ENCODE measurements around the gene LRP1B.
"Not testable (repeated sequence)": the region's sequence is repeated elsewhere in the genome, so short reads cannot be mapped to it uniquely, and the experiment has no call there.

The LRP1B gene

DNA sequence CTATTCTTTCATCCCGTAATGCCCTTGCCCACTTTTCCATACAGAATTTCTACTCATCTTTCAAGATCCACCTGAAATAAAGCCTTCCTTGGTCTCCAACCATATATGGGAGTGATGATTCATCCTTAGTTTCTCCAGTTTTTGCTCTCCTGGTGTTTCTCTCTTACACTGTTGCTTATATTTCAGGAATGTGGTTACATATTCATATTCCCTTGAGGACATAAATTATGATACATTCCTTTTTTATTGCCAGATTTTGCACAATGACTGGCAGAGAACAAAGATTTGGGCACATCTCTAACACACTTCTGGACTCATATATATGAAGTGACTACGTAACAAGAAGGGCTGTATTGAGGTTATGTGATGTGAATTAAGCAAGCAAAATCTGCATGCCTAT lies 1777.3 kb downstream of the LRP1B start:
- H3K27me3 Mint-ChIP-seq (ENCODE audit: low read depth), result no peaks in the 10 kb centered on the region
- peaks cover 7% of the 10 kb centered on the region for H3K9me3 Mint-ChIP-seq
- DNase-seq (ENCODE audit: low spot score), result no peak
- H3K4me3 Mint-ChIP-seq, result no peak overlapping the region
- H3K27ac Mint-ChIP-seq, result no peak overlapping the region
- no peaks in the 10 kb centered on the region for H3K4me1 Mint-ChIP-seq (ENCODE audit: low read depth)
- H3K36me3 Mint-ChIP-seq (ENCODE audit: low read depth), result no peaks in the 10 kb centered on the region

DNA sequence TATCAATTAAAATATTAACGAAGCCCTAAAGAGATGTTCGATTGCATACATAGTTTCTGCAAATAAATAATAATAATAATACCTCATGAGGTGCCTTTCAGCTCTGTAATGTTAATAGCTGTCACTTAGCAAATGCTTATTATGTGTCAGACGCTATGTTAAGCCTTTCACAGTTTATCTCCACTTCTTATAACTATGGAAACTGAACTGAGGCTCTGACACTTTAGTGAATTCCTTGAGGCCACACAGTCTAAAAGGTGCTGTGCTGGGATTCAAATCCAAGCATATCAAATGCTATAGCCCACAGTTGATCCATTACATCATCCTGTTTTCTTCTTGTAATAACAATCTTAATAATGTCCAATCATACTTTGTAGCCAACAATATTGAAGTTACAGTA lies 1779.1 kb downstream of the LRP1B start:
- Mint-ChIP-seq H3K27me3 (ENCODE audit: low read depth) (no peaks in the 10 kb centered on the region), H3K36me3 (ENCODE audit: low read depth) (no peaks in the 10 kb centered on the region), H3K27ac (no peak overlapping the region), H3K9me3 (peaks cover 7% of the 10 kb centered on the region), H3K4me1 (ENCODE audit: low read depth) (no peaks in the 10 kb centered on the region), H3K4me3 (no peak overlapping the region)
- DNase-seq (ENCODE audit: low spot score), result no peak

- H3K36me3 Mint-ChIP-seq (ENCODE audit: low read depth), result no peaks in the 10 kb centered on the region
- no peaks in the 10 kb centered on the region for H3K27me3 Mint-ChIP-seq (ENCODE audit: low read depth)
- peaks cover 7% of the 10 kb centered on the region for H3K9me3 Mint-ChIP-seq
- no peak overlapping the region for H3K4me3 Mint-ChIP-seq
- no peak for DNase-seq (ENCODE audit: low spot score)
- H3K4me1 Mint-ChIP-seq (ENCODE audit: low read depth), result no peaks in the 10 kb centered on the region
- H3K27ac Mint-ChIP-seq, result no peak overlapping the region
Observed at GRCh38 chr2:140349695-140350094, 1781.1 kb downstream of the LRP1B start.

DNA sequence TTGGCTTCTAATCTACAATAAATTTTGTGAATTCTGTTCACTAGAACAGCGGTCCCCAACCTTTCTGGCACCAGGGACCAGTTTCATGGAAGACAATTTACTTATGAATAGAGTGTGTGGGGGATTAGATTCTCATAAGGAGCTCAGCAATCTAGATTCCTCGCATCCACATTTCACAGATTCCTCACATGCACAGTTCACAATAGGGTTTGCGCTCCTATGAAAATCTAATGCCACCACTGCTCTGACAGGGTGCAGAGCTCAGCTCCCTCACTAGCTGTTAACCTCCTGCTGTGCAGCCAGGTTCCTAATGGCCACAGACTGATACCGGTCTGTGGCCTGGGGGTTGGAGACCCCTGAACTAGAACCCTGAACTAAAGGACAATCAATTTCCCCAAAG lies 1782.0 kb downstream of the LRP1B start:
- Mint-ChIP-seq H3K27me3 (ENCODE audit: low read depth) (no peaks in the 10 kb centered on the region), H3K27ac (no peak overlapping the region), H3K36me3 (ENCODE audit: low read depth) (no peaks in the 10 kb centered on the region), H3K4me1 (ENCODE audit: low read depth) (no peaks in the 10 kb centered on the region), H3K9me3 (peaks cover 8% of the 10 kb centered on the region), H3K4me3 (no peak overlapping the region)
- DNase-seq (ENCODE audit: low spot score), result no peak

DNA sequence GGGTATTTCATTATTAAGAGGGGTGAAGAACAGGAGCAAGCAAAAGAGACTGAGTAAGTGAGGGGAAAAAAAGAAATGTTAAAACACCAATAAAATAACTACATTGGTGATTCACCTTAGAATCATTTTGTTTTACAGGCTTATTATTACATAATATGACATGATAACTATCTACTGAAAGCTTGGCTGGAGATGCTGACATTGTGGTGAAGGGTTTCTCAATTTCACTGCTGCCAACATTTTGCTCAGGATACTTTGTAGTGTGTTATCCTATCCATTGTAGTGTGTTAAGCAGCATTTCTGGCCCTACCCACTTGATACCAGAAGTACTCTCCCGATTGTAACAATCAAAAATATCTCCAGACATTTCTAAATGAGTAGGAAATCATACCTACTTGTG lies 1786.0 kb downstream of the LRP1B start:
- Mint-ChIP-seq H3K9me3 (peaks cover 4% of the 10 kb centered on the region), H3K4me1 (ENCODE audit: low read depth) (no peaks in the 10 kb centered on the region), H3K36me3 (ENCODE audit: low read depth) (no peaks in the 10 kb centered on the region), H3K4me3 (no peak overlapping the region), H3K27me3 (ENCODE audit: low read depth) (no peaks in the 10 kb centered on the region), H3K27ac (no peak overlapping the region)
- DNase-seq (ENCODE audit: low spot score), result no peak

DNA sequence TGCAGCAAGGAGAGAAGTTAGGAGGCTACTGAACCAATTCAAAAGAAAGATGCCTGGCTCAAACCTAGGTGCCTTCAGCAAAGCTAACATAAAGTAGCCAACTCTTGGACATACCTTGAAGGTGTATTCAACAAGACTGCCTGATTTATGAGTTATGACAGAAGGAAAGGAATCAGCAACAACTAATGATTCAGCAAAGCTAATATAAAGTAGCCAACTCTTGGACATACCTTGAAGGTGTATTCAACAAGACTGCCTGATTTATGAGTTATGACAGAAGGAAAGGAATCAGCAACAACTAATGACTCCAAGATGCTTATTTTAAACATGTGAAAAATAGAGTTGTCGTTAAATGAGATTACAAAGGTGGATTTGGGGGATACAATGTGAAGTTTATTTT lies 1786.5 kb downstream of the LRP1B start:
- DNase-seq (ENCODE audit: low spot score); H3K4me1 Mint-ChIP-seq (ENCODE audit: low read depth); H3K36me3 Mint-ChIP-seq (ENCODE audit: low read depth); H3K9me3 Mint-ChIP-seq; H3K27ac Mint-ChIP-seq; H3K4me3 Mint-ChIP-seq; H3K27me3 Mint-ChIP-seq (ENCODE audit: low read depth): not testable (repeated sequence)

GRCh38 chr2:140338795-140339194 lies 1792.0 kb downstream of the LRP1B start:
- no peak for DNase-seq (ENCODE audit: low spot score)
- Mint-ChIP-seq H3K27ac (no peak overlapping the region), H3K4me1 (ENCODE audit: low read depth) (no peaks in the 10 kb centered on the region), H3K9me3 (peaks cover 12% of the 10 kb centered on the region), H3K4me3 (no peak overlapping the region), H3K36me3 (ENCODE audit: low read depth) (no peaks in the 10 kb centered on the region), H3K27me3 (ENCODE audit: low read depth) (no peaks in the 10 kb centered on the region)

GRCh38 chr2:140337061-140337460 lies 1793.8 kb downstream of the LRP1B start:
- Mint-ChIP-seq H3K36me3 (ENCODE audit: low read depth) (no peaks in the 10 kb centered on the region), H3K9me3 (peaks cover 19% of the 10 kb centered on the region), H3K27me3 (ENCODE audit: low read depth) (no peaks in the 10 kb centered on the region), H3K4me3 (no peak overlapping the region), H3K27ac (no peak overlapping the region), H3K4me1 (ENCODE audit: low read depth) (no peaks in the 10 kb centered on the region)
- no peak for DNase-seq (ENCODE audit: low spot score)

GRCh38 chr2:140316345-140316744 lies 1814.5 kb downstream of the LRP1B start:
- no peaks in the 10 kb centered on the region for H3K4me1 Mint-ChIP-seq (ENCODE audit: low read depth)
- H3K27ac Mint-ChIP-seq, result no peak overlapping the region
- H3K36me3 Mint-ChIP-seq (ENCODE audit: low read depth), result no peaks in the 10 kb centered on the region
- H3K9me3 Mint-ChIP-seq, result peaks cover 13% of the 10 kb centered on the region
- H3K27me3 Mint-ChIP-seq (ENCODE audit: low read depth), result no peaks in the 10 kb centered on the region
- H3K4me3 Mint-ChIP-seq, result no peak overlapping the region
- DNase-seq (ENCODE audit: low spot score), result no peak

DNA sequence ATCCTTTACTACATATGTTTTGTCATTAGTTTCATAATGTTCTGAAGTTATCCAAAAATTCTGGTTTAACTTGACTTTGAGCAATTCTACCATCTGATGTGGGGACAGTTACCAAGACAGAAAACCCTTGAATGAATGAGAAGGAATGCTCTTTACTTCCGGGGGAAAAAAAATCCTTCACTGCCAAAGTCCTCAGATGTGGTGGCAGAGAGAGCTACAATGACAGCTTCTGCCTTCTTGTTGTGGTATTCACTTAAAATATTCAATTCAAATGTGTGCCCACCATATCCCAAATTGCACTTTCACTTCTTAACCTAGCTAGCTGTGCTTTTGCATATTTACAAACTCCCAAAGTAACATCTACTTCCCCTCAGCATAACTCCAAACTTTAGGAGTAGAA lies 1818.9 kb downstream of the LRP1B start:
- Mint-ChIP-seq H3K4me1 (ENCODE audit: low read depth) (no peaks in the 10 kb centered on the region), H3K27me3 (ENCODE audit: low read depth) (no peaks in the 10 kb centered on the region), H3K9me3 (peaks cover 2% of the 10 kb centered on the region), H3K27ac (no peak overlapping the region), H3K4me3 (no peak overlapping the region), H3K36me3 (ENCODE audit: low read depth) (no peaks in the 10 kb centered on the region)
- no peak for DNase-seq (ENCODE audit: low spot score)

DNA sequence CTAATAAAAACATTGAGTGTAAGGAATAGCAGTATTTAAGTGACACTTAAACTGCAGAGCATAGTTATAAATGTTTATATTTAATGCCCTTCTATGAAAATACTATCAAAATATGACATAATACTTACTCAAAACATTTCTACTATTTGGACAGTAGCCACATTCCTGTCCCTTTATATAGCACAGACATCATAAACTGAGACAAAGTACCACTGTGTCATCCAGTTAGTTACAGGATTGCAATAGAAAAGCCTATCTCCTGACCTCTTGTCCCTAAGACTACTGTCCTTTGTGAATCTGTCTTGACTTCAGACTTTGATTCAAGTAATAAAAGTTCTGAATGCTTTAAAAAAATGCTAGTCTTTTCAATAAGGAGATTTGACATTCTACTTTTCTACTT lies 1822.1 kb downstream of the LRP1B start:
- H3K9me3 Mint-ChIP-seq, result peaks cover 3% of the 10 kb centered on the region
- no peak for DNase-seq (ENCODE audit: low spot score)
- no peaks in the 10 kb centered on the region for H3K4me1 Mint-ChIP-seq (ENCODE audit: low read depth)
- H3K27ac Mint-ChIP-seq, result no peak overlapping the region
- no peaks in the 10 kb centered on the region for H3K27me3 Mint-ChIP-seq (ENCODE audit: low read depth)
- no peaks in the 10 kb centered on the region for H3K36me3 Mint-ChIP-seq (ENCODE audit: low read depth)
- no peak overlapping the region for H3K4me3 Mint-ChIP-seq

- H3K9me3 Mint-ChIP-seq, result peaks cover 3% of the 10 kb centered on the region
- no peaks in the 10 kb centered on the region for H3K36me3 Mint-ChIP-seq (ENCODE audit: low read depth)
- no peaks in the 10 kb centered on the region for H3K27me3 Mint-ChIP-seq (ENCODE audit: low read depth)
- H3K4me1 Mint-ChIP-seq (ENCODE audit: low read depth), result no peaks in the 10 kb centered on the region
- H3K27ac Mint-ChIP-seq, result no peak overlapping the region
- DNase-seq (ENCODE audit: low spot score), result no peak
- H3K4me3 Mint-ChIP-seq, result no peak overlapping the region
Observed at GRCh38 chr2:140307532-140307931, 1823.3 kb downstream of the LRP1B start.

- Mint-ChIP-seq H3K27me3 (ENCODE audit: low read depth) (no peaks in the 10 kb centered on the region), H3K4me3 (no peak overlapping the region), H3K9me3 (peaks cover 18% of the 10 kb centered on the region), H3K4me1 (ENCODE audit: low read depth) (no peaks in the 10 kb centered on the region), H3K36me3 (ENCODE audit: low read depth) (no peaks in the 10 kb centered on the region), H3K27ac (no peak overlapping the region)
- DNase-seq (ENCODE audit: low spot score), result no peak
Observed at GRCh38 chr2:140295767-140296166, 1835.0 kb downstream of the LRP1B start.

DNA sequence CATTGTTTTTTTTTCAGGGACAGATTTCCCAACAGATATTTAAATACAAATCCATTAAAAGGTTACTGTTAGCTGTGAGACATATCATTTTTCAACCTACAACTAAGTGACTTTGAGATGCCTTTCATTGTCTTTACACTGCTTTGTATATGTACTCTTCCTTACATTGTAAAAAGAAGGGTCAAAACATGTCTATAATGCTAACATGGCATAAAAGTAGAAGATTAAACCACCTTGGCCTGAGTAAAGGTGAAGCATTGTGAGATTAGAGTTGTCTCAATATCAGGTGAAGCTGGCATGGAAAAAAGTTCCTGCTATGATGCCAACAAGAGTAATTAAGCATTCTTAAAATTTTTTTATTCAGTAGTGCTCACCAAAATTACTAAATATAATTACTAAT lies 1842.1 kb downstream of the LRP1B start:
- DNase-seq (ENCODE audit: low spot score), result no peak
- Mint-ChIP-seq H3K4me3 (no peak overlapping the region), H3K9me3 (peaks cover 14% of the 10 kb centered on the region), H3K36me3 (ENCODE audit: low read depth) (no peaks in the 10 kb centered on the region), H3K27ac (no peak overlapping the region), H3K4me1 (ENCODE audit: low read depth) (no peaks in the 10 kb centered on the region), H3K27me3 (ENCODE audit: low read depth) (no peaks in the 10 kb centered on the region)

GRCh38 chr2:140288213-140288612 lies 1842.6 kb downstream of the LRP1B start:
- Mint-ChIP-seq H3K4me3 (no peak overlapping the region), H3K27ac (no peak overlapping the region), H3K27me3 (ENCODE audit: low read depth) (no peaks in the 10 kb centered on the region), H3K36me3 (ENCODE audit: low read depth) (no peaks in the 10 kb centered on the region), H3K9me3 (peaks cover 9% of the 10 kb centered on the region), H3K4me1 (ENCODE audit: low read depth) (no peaks in the 10 kb centered on the region)
- DNase-seq (ENCODE audit: low spot score), result no peak
